ENCODE results near the gene KIAA0408.

GRCh38 chr6:127453845-127454619 is 5.2 kb downstream of the KIAA0408 start:
- TF ChIP-seq EZH2 (IDR thresholded peaks at IDR 0.05; ENCODE audit: insufficient read depth, poor library complexity, severe bottlenecking) (no peak), EZH2phosphoT487 (IDR thresholded peaks at IDR 0.05; ENCODE audit: insufficient read depth, low read depth) (no peak)
